GM21526 (cell line): ENCODE results near the gene FGF12.
"Not testable (repeated sequence)": the region's sequence is repeated elsewhere in the genome, so short reads cannot be mapped to it uniquely, and the experiment has no call there.

Experiments used
- ATAC-seq: cut with Tn5 transposase; IDR thresholded peaks from one replicate; pipeline ENCODE4 v1.9.1; 2021; ENCODE audit warnings: moderate library complexity; ENCODE audit not compliant: unreplicated experiment, low FRiP score

Gene FGF12

GRCh38 chr3:192727032-192727847 lies at the start of gene FGF12:
Gene FGF12, minus strand, starts transcription at chr3:192727541.
- ATAC-seq: no peak

- not testable (repeated sequence) for ATAC-seq
Observed at GRCh38 chr3:192774341-192774740, 47.0 kb upstream of the FGF12 start.

- peak; percentile 53 for ATAC-seq
Observed at GRCh38 chr3:192772240-192772894, 45.0 kb upstream of the FGF12 start.

GRCh38 chr3:192758654-192759053 lies 31.3 kb upstream of the FGF12 start:
- no peak for ATAC-seq

- no peak for ATAC-seq
Observed at GRCh38 chr3:192751148-192751547, 23.8 kb upstream of the FGF12 start.

GRCh38 chr3:192750201-192750600 lies 22.9 kb upstream of the FGF12 start:
- ATAC-seq: no peak

- ATAC-seq: no peak
Observed at GRCh38 chr3:192747746-192748145, 20.4 kb upstream of the FGF12 start.

GRCh38 chr3:192747145-192747544 lies 19.8 kb upstream of the FGF12 start:
- no peak for ATAC-seq

- ATAC-seq: no peak
Observed at GRCh38 chr3:192745150-192745549, 17.8 kb upstream of the FGF12 start.

GRCh38 chr3:192744604-192745003 lies 17.3 kb upstream of the FGF12 start:
- ATAC-seq: not testable (repeated sequence)

GRCh38 chr3:192737506-192737905 lies 10.2 kb upstream of the FGF12 start:
- ATAC-seq: no peak

- no peak for ATAC-seq
Observed at GRCh38 chr3:192731233-192731632, 3.9 kb upstream of the FGF12 start.

- no peak for ATAC-seq
Observed at GRCh38 chr3:192726385-192726784, 956 bp downstream of the FGF12 start.

- no peak for ATAC-seq
Observed at GRCh38 chr3:192719964-192720363, 7.4 kb downstream of the FGF12 start.

- no peak for ATAC-seq
Observed at GRCh38 chr3:192718156-192718555, 9.2 kb downstream of the FGF12 start.

GRCh38 chr3:192715126-192715525 lies 12.2 kb downstream of the FGF12 start:
- no peak for ATAC-seq

- ATAC-seq: not testable (repeated sequence)
Observed at GRCh38 chr3:192711126-192711525, 16.2 kb downstream of the FGF12 start.

- no peak for ATAC-seq
Observed at GRCh38 chr3:192710366-192710765, 17.0 kb downstream of the FGF12 start.

- no peak for ATAC-seq
Observed at GRCh38 chr3:192706272-192706671, 21.1 kb downstream of the FGF12 start.

GRCh38 chr3:192700885-192701284 lies 26.5 kb downstream of the FGF12 start:
- ATAC-seq: no peak

- no peak for ATAC-seq
Observed at GRCh38 chr3:192696943-192697587, 30.3 kb downstream of the FGF12 start.
